HG03457 (cell line): Measurements from ENCODE around the gene TNFAIP8L2.
"Not testable (repeated sequence)": the region's sequence is repeated elsewhere in the genome, so short reads cannot be mapped to it uniquely, and the experiment has no call there.

ENCODE experiments used
- ATAC-seq: cut with Tn5 transposase; IDR thresholded peaks from one replicate; pipeline ENCODE4 v1.9.1; 2021; ENCODE audit warnings: moderate number of reproducible peaks; ENCODE audit not compliant: unreplicated experiment

TNFAIP8L2 gene

GRCh38 chr1:151188667-151189066 lies 32.2 kb downstream of the TNFAIP8L2 start:
- not testable (repeated sequence) for ATAC-seq

GRCh38 chr1:151189637-151190445 lies 33.4 kb downstream of the TNFAIP8L2 start, which contains the start of gene VPS72:
TSS of gene VPS72 (minus strand) at chr1:151190197. CDS start at chr1:151190121, 76 bp downstream.
- ATAC-seq, result peak; percentile 79

- ATAC-seq, result no peak
Measured at GRCh38 chr1:151192047-151192446, 35.6 kb downstream of the TNFAIP8L2 start.

GRCh38 chr1:151193304-151193703 lies 36.9 kb downstream of the TNFAIP8L2 start:
- no peak for ATAC-seq

- no peak for ATAC-seq
Measured at GRCh38 chr1:151193856-151194255, 37.4 kb downstream of the TNFAIP8L2 start.

GRCh38 chr1:151194894-151195594 lies 38.6 kb downstream of the TNFAIP8L2 start:
- not testable (repeated sequence) for ATAC-seq

GRCh38 chr1:151196292-151196800 lies 39.9 kb downstream of the TNFAIP8L2 start:
- ATAC-seq, result no peak

GRCh38 chr1:151197863-151198253 lies 41.4 kb downstream of the TNFAIP8L2 start:
- ATAC-seq, result no peak

- ATAC-seq, result peak; percentile 68
Measured at GRCh38 chr1:151198254-151199127, 42.0 kb downstream of the TNFAIP8L2 start, which contains the start of gene PIP5K1A. TSS of gene PIP5K1A (plus strand) at chr1:151198552. CDS start at chr1:151198997, 445 bp downstream.

- ATAC-seq, result no peak
Measured at GRCh38 chr1:151199873-151200581, 43.6 kb downstream of the TNFAIP8L2 start.

GRCh38 chr1:151205381-151205965 lies 49.0 kb downstream of the TNFAIP8L2 start:
- not testable (repeated sequence) for ATAC-seq
